Left hindlimb (tissue), 1 donor: ENCODE measurements around the gene OR6B3.
A peak's percentile ranks its signal among the peaks of the same experiment; 100 is the strongest.

Experiments used
- DNase-seq: peaks from one replicate; pipeline ENCODE4 v3.0.0-alpha.2; 2018

Gene OR6B3

DNA sequence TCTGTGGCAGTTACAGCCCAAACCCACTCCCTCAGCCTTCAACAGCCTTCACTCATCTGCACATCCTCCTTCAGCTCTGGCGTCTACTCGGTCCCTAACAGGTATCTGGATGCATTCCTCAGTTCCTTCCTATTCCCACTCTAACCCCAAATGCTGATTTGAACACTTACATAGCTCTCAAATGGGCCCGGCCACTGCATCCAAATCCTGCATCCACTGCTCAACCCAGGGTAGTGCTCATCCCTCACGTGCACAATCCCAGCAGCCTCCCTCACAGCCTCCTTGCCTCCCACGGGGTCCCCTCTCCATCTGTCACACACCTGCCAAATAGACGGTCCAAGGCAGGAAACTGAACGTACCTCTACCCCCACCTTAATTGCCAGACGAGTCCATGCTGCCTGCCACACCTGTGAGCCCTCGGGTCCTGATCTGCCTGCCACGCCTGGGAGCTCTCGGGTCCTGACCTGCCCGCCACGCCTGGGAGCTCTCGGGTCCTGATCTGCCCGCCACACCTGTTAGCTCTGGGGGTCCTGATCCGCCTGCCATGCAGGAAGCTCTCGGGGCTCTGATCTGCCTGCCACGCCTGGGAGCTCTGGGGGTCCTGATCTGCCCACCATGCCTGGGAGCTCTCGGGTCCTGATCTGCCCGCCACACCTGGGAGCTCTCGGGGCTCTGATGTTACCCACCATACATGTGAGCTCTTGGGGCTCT lies 9.9 kb downstream of the OR6B3 start:
- peak; percentile 29 for DNase-seq

- no peak for DNase-seq
Measured at GRCh38 chr2:240042740-240043139, 10.6 kb downstream of the OR6B3 start.

DNA sequence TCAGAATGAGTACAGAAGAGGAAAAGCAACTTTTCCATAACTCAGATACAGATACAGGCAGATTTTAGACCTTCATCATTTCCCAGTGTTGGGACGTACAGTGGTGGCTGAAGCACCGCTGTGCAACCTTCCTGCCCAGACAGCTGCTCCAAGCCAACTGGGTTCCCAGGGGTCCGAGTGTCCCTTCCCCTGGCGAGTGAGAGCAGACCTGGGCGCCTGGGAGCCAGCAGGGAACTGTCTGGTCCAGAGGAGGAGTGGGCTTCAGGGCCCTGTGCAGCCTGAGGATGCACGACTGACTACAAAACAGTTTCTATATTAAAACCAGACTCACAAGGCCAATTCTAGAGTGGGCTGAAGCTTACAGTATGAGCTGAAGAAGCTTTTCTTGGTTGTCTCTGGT lies 12.0 kb downstream of the OR6B3 start:
- DNase-seq = no peak

- no peak for DNase-seq
Measured at GRCh38 chr2:240037358-240037757, 16.0 kb downstream of the OR6B3 start.

DNA sequence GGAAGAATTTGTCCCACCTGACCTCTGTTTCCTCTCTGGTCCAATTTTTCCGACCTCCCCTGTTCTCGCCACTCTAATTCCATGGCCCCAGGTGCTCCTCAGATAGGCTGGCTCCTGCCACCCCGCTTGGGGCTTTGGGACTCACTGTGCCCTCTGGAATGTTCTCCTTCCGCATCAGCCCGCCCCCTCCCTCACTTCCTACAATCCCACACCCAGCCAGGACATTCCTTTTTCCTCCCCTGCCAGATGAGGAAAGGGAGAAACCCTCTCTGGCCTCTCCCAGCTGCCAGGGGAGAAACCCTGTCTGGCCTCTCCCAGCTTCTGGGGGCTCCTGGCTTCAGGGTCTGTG lies 20.0 kb downstream of the OR6B3 start:
- DNase-seq = no peak

DNA sequence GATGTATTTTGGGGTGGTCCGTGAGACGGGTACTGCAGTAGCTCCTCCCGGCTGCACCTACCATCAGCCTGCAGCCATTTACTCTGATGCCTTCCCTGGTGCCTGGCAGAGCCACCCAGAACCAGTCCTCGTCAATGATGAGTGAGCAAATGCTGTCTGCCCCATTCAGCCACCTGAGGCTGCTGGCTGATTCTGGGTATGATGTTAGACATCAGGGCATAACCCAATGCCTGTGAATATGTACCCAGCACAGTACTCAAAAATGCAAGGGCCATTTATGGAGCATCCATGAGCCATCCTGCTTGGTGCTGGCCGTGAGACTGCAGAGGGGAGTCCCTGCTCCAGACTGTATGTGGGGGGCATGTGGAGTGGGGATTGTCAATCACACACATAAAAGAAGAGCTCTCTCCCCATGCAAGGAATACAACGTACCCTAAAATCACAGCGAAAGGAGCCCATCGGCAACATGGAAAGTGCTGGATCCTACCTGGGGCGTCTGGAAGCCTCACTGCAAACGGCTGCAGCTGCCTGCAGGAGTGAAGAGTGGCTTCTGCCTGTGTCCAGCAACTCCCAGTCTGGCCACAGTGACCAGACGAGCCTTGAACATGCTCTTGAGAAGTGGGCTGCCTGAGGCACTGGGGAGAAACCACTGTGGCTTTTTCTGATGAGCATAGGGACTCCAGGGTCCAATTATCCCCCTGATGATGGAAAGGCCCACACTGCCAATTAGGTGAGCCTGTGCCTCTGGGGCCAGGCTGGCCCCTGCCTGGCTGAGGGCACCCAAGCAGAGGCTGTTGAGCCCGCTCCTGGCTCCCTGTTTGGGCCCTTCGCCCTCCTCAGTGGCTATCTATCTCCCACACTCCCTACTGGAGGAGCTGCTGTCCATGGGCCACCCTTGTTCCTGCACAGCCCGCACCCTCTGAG lies 20.7 kb downstream of the OR6B3 start:
- DNase-seq = no peak

GRCh38 chr2:240030379-240031094 lies 22.8 kb downstream of the OR6B3 start, which contains the start of gene OR6B2:
Gene OR6B2 (minus strand): TSS chr2:240030429. CDS start chr2:240030429, 0 bp downstream.
- no peak for DNase-seq

DNA sequence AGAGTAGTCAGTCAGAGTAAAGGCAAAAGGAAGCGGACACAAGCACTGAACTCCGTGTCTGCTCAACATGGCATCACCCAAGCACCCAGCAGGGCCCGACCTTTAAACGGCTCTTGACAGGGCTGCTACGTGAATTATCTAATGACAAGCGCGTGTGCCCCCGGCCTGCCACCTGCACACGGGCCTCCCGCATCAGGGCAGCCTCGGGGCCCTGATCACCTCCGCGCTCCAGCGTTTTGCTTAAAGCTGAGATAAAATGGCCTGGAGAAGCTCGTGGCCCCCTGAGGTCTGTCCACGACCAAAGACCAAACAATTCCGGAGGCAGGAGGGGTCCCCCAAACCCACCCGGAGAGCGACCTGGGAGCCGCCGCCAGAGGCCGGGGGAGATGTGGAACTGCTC lies 28.6 kb downstream of the OR6B3 start:
- no peak for DNase-seq

- DNase-seq = no peak
Measured at GRCh38 chr2:240023792-240024191, 29.5 kb downstream of the OR6B3 start.

DNA sequence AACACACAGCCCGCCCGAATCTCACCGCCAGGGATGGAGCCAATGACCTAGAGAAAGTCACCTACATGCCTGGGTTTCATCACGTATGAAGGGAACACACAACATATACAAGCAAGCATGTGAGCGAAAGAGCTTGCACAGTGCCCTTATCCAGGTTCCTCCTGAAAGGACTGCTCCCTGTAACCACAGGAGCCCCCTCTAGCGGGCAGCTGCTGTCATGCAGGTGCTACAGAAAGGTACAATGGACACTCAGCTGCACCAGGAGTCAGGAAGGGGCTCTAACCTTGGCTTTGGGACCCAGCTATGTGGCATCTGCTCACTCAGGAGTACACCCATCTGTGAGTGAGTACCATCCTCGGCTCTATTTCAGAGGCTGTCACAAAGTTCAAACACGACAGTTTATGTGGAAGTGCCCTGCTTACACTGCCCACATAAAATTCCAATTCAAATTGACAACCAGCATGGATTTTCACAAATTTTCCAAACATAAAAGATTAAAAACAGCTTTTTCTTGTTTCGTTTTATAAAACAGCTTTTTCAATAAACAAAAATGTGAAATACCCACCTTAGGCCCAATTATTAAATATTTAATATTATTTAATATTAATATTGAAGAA lies 31.7 kb downstream of the OR6B3 start:
- peak; percentile 51 for DNase-seq

GRCh38 chr2:240018071-240018750 lies 35.1 kb downstream of the OR6B3 start:
- DNase-seq = no peak

DNA sequence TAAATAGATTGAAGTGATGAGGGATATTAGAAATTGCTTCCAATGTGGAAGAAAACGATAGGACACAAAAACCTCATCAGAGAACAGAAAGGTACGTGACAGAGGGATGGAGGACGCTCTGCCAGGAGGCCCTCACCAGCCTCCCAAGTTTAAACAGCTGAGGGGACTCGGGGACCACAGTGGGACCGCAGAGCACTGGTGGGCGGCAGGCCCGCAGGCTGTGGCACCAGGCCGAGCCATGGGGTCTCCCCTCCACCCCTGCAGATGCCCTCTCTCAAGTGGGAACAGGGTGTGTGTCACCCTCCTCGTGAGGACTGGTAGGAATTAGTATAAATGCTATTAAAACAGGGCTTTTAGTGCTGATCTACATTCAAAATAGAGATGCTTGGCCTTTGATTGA lies 39.0 kb downstream of the OR6B3 start:
- DNase-seq = no peak

DNA sequence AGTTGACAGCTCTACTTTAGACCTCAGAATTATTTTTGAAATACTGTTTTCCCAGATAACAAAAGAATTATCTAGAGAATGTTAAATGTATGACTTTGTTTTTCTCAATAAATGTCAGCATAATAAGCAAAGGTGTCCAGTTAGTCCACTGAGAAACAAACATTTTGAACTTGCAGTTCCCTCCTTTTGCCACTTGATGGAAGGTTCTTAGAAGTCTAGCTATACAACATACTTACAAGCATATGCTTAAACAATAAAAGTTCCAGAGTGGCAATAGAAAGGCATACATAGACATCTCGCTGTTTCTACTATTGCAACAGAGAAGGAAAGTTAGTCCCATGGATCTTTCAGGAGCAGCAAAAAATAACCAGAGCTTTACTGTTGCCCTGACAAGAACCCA lies 40.0 kb downstream of the OR6B3 start:
- no peak for DNase-seq

DNA sequence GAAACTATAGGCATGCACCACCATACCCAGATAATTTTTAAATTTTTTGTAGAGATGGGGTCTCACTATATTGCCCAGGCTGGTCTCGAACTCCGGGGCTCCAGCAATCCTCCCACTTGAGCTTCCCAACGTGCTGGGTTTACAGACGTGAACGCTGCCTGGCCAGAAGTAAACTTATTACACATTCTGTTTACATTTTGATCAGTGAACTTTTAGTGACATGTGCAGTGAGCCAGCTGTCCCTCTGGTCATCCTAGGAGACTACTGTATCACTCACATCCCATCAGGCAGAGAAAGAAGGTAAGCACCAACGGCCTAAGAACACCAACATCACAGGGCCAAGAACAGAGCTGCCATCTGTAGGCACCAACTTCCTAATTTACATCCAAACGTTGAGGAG lies 50.3 kb downstream of the OR6B3 start:
- DNase-seq = no peak

DNA sequence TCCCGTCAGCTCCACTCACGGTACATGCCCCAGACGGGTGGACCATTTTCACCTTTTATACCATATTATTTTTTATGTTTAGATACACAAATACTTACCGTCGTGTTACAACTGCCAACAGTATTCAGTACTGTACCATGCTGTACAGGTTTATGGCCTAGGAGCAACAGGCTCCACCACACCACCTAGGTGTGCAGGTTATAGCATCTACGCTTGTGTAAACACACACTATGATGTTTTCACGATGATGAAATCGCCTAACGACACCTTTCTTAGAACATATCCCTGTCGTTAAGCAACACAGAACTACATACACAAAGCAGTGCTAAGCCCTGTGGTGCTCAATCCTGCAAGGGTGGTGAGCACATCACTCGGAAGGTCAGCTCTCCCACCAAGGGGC lies 52.6 kb downstream of the OR6B3 start:
- DNase-seq = no peak

- DNase-seq = no peak
Measured at GRCh38 chr2:239997686-239998409, 55.5 kb downstream of the OR6B3 start.
